Ovary (tissue), 9 donors: Measurements from ENCODE around the gene ANKRD2. TPM values are rescaled to one million over a fixed set of nuclear protein-coding genes. Genes with fewer than 3 reads are reported as not detected.

Source experiments
- DNase-seq, 5 donors: peaks; one replicate each; pipeline ENCODE4 v3.0.0-alpha.2; 2019 to 2020
- H3K27ac ChIP-seq, 2 donors: fragments of 200-600 bp; one replicate each; pipeline versions ENCODE4 v1.5.1 to v1.8.0; 2019 to 2022
- H3K27me3 ChIP-seq: fragments of 200-600 bp; one replicate; pipeline ENCODE4 v1.8.0; 2022
- H3K36me3 ChIP-seq: fragments of 200-600 bp; sonication (generic); one replicate; pipeline ENCODE4 v1.5.1; 2019
- H3K4me1 ChIP-seq: one replicate; pipeline ENCODE4 v1.8.1; 2013; ENCODE audit warnings: mild to moderate bottlenecking, moderate library complexity; ENCODE audit not compliant: insufficient read depth
- H3K4me3 ChIP-seq: fragments of 200-600 bp; sonication (generic); one replicate; pipeline ENCODE4 v1.5.1; 2017
- H3K9me3 ChIP-seq, 2 donors: fragments of 200-600 bp in 1 of 2; sonication (generic) in 1 of 2; one replicate each; pipeline versions ENCODE4 v1.5.1 to v1.8.1; 2013 to 2019; ENCODE audit warnings: mild to moderate bottlenecking in 1 of 2, moderate library complexity in 1 of 2
- CTCF ChIP-seq, 3 donors: fragments of 450-650 bp in 2 of 3; fragments of 200-600 bp in 1 of 3; IDR thresholded peaks; one replicate each; pipeline versions ENCODE4 v1.5.1 to v1.8.0; 2016 to 2022; ENCODE audit warnings: antibody characterized with exemption in 3 of 3, mild to moderate bottlenecking in 1 of 3
- EP300 ChIP-seq: sonication (generic); formaldehyde crosslinking; IDR thresholded peaks from one replicate; pipeline ENCODE4 v1.6.1; 2017; ENCODE audit warnings: antibody characterized with exemption
- POLR2A ChIP-seq: fragments of 450-650 bp; IDR thresholded peaks from one replicate; pipeline ENCODE4 v1.6.1; 2017; ENCODE audit warnings: antibody characterized with exemption, mild to moderate bottlenecking, moderate library complexity
- WGBS, 3 donors: extraction: QIAGEN DNeasy Blood & Tissue Kit in 1 of 3; methylation state at CpG; one replicate each; pipeline versions ENCODE4 v1.1.5 to v1.1.7; 2013 to 2017; 5-methylcytosine and 5-hydroxymethylcytosine counted together
- intact Hi-C, 4 donors: fragments of 100-400 bp; cut with DNase I; formaldehyde crosslinking; loops; one replicate each; pipeline versions ENCODE4 v1.11.0 to v1.15.1; 2022 to 2023
- polyA plus RNA-seq, 2 donors: library from polyadenylated mRNA; stranded (reverse); fragments of 200-250 nt in 1 of 2; fragments of 350-450 nt in 1 of 2; fragmentation: Illumina TruSeq in 1 of 2; extraction: RNeasy Lipid Tissue Mini Kit (QIAGEN cat#74804) in 1 of 2; gene quantifications; one replicate each; pipeline ENCODE4 v1.2.3, GENCODE V29; 2013 to 2014
- total RNA-seq, 7 donors: library from RNA; depleted of rRNA in 2 of 7; stranded (reverse); fragments of >200 nt in 2 of 7; fragmentation: NEBNext Ultra II Directional in 3 of 7; extraction: Animal tissue kit (Norgen Biotek cat#: 25700) in 3 of 7; gene quantifications; one replicate each; pipeline versions ENCODE4 v1.1.0 to v1.2.4, GENCODE V29; 2016 to 2023
- donor health status: DM: no; HTN: no; CAD: no; lungs with moderate emphysema.
- donor health status: DM: no; HTN: no; CAD: no.
- donor health status: Bipolar disorder and iron deficiency.
- donor health status: DM: yes; HTN: yes; CAD: no.
- donor health status: DM: no; HTN: no; CAD: no.
- donor health status: DM: yes; HTN: yes; CAD: no.

Gene ANKRD2
- total and polyA plus RNA-seq, 9 donors: 0.11 to 0.46 (median 0.37) TPM; not detected in 4

GRCh38 chr10:97570146-97570788 is 2.3 kb upstream of the ANKRD2 start:
- intact Hi-C loops: no loop called here
- TF ChIP-seq POLR2A (no peak), CTCF (IDR thresholded peaks at IDR 0.05) (no peak), EP300 (no peak)
- Histone ChIP-seq H3K4me3 (no peak overlapping the region), H3K27ac (no peak overlapping the region), H3K4me1 (no peaks in the 10 kb centered on the region), H3K9me3 (no peaks in the 10 kb centered on the region), H3K36me3 (no peaks in the 10 kb centered on the region), H3K27me3 (no peaks in the 10 kb centered on the region)
- DNase-seq: no peak
- 91 to 92% (median 92%) methylated on average over 33 of the region's 33 CpGs for WGBS, 3 donors

GRCh38 chr10:97570789-97571471 is 1.6 kb upstream of the ANKRD2 start:
- intact Hi-C loops: no loop called here
- peak in 1 of 5 donors; percentile 27 for DNase-seq

GRCh38 chr10:97571622-97572021 is 957 bp upstream of the ANKRD2 start:
- no peaks in the 10 kb centered on the region for H3K4me1 ChIP-seq
- TF ChIP-seq POLR2A (no peak), EP300 (no peak), CTCF (IDR thresholded peaks at IDR 0.05) (no peak)
- no peaks in the 10 kb centered on the region for H3K9me3 ChIP-seq
- no peak overlapping the region for H3K27ac ChIP-seq
- intact Hi-C loops: loop anchor here in 1 of 4 donors (2.0 kb wide), 1 partner anchor 39 kb away; no protein-coding TSS in a partner anchor
- no peak for DNase-seq
- WGBS, 3 donors: 79 to 87% (median 83%) methylated on average over 3 of the region's 3 CpGs
- no peak overlapping the region for H3K4me3 ChIP-seq
- no peaks in the 10 kb centered on the region for H3K36me3 ChIP-seq
- H3K27me3 ChIP-seq: no peaks in the 10 kb centered on the region

More at GRCh38 chr10:97570789-97571471, 1.6 kb upstream of the ANKRD2 start:
- no peaks in the 10 kb centered on the region for H3K27me3 ChIP-seq
- TF ChIP-seq EP300 (no peak), POLR2A (no peak), CTCF (IDR thresholded peaks at IDR 0.05) (no peak)
- no peaks in the 10 kb centered on the region for H3K4me1 ChIP-seq
- H3K4me3 ChIP-seq: no peak overlapping the region
- WGBS, 3 donors: 58 to 80% (median 77%) methylated on average over 4 to 5 of the region's 5 CpGs
- H3K9me3 ChIP-seq: no peaks in the 10 kb centered on the region
- H3K36me3 ChIP-seq: no peaks in the 10 kb centered on the region
- no peak overlapping the region for H3K27ac ChIP-seq

- Histone ChIP-seq H3K4me1 (no peaks in the 10 kb centered on the region), H3K36me3 (no peaks in the 10 kb centered on the region), H3K27ac (no peak overlapping the region), H3K4me3 (no peak overlapping the region), H3K27me3 (no peaks in the 10 kb centered on the region), H3K9me3 (no peaks in the 10 kb centered on the region)
- TF ChIP-seq CTCF (IDR thresholded peaks at IDR 0.05) (no peak), POLR2A (no peak), EP300 (no peak)
- DNase-seq: peak in 1 of 5 donors; percentile 20
- 94 to 95% (median 95%) methylated on average over 2 of the region's 2 CpGs for WGBS, 3 donors
- intact Hi-C loops: loop anchor here in 1 of 4 donors (2.0 kb wide), 1 partner anchor 38 kb away; no protein-coding TSS in a partner anchor
These were observed 442 bp downstream of the ANKRD2 start for GRCh38 chr10:97573021-97573420.
